ENCODE data around the gene CAPN8.

Gene CAPN8

GRCh38 chr1:223539750-223540149, 125.8 kb downstream of the CAPN8 start:
- peak in 1 of 2 donors; percentile 29 for DNase-seq
- Histone ChIP-seq H3K36me3 (no peaks in the 10 kb centered on the region), H3K27me3 (peaks cover 0 to 17% of the 10 kb centered on the region in 2 donors), H3K9me3 (no peaks in the 10 kb centered on the region), H3K4me1 (no peaks in the 10 kb centered on the region), H3K27ac (no peak overlapping the region), H3K4me3 (no peak overlapping the region)
- TF ChIP-seq CTCF (IDR thresholded peaks at IDR 0.05), result no peak
- intact Hi-C loops (cut with DNase I; ENCODE audit: low total_unique reads), result no loop called here

GRCh38 chr1:223538981-223539380, 126.5 kb downstream of the CAPN8 start:
- Histone ChIP-seq H3K27ac (no peak overlapping the region), H3K36me3 (no peaks in the 10 kb centered on the region), H3K4me3 (no peak overlapping the region), H3K4me1 (no peaks in the 10 kb centered on the region), H3K9me3 (no peaks in the 10 kb centered on the region), H3K27me3 (peaks cover 0 to 17% of the 10 kb centered on the region in 2 donors)
- peak in 1 of 2 donors; percentile 32 for DNase-seq
- intact Hi-C loops (cut with DNase I; ENCODE audit: low total_unique reads), result no loop called here
- no peak for TF ChIP-seq CTCF (IDR thresholded peaks at IDR 0.05)

GRCh38 chr1:223535319-223535718, 130.2 kb downstream of the CAPN8 start:
- Histone ChIP-seq H3K27ac (no peak overlapping the region), H3K27me3 (peaks cover 0 to 17% of the 10 kb centered on the region in 2 donors), H3K36me3 (no peaks in the 10 kb centered on the region), H3K4me3 (no peak overlapping the region), H3K9me3 (no peaks in the 10 kb centered on the region), H3K4me1 (no peaks in the 10 kb centered on the region)
- intact Hi-C loops (cut with DNase I; ENCODE audit: low total_unique reads), result no loop called here
- no peak for TF ChIP-seq CTCF (IDR thresholded peaks at IDR 0.05)
- no peak for DNase-seq

GRCh38 chr1:223534677-223535076, 130.8 kb downstream of the CAPN8 start:
- Histone ChIP-seq H3K27ac (no peak overlapping the region), H3K36me3 (no peaks in the 10 kb centered on the region), H3K27me3 (peaks cover 0 to 12% of the 10 kb centered on the region in 2 donors), H3K9me3 (no peaks in the 10 kb centered on the region), H3K4me1 (no peaks in the 10 kb centered on the region), H3K4me3 (no peak overlapping the region)
- no peak for TF ChIP-seq CTCF (IDR thresholded peaks at IDR 0.05)
- intact Hi-C loops (cut with DNase I; ENCODE audit: low total_unique reads), result no loop called here
- DNase-seq, result no peak

GRCh38 chr1:223533708-223534107, 131.8 kb downstream of the CAPN8 start:
- Histone ChIP-seq H3K9me3 (no peaks in the 10 kb centered on the region), H3K4me1 (no peaks in the 10 kb centered on the region), H3K36me3 (no peaks in the 10 kb centered on the region), H3K27me3 (peaks cover 0 to 6% of the 10 kb centered on the region in 2 donors), H3K4me3 (no peak overlapping the region), H3K27ac (no peak overlapping the region)
- DNase-seq, result no peak
- intact Hi-C loops (cut with DNase I; ENCODE audit: low total_unique reads), result no loop called here
- TF ChIP-seq CTCF (IDR thresholded peaks at IDR 0.05), result no peak

GRCh38 chr1:223531742-223532341, 133.7 kb downstream of the CAPN8 start:
- peak in 1 of 2 experiments; percentile 22 for TF ChIP-seq CTCF (IDR thresholded peaks at IDR 0.05)
- H3K27ac ChIP-seq, result no peak overlapping the region
- H3K4me3 ChIP-seq, result no peak overlapping the region
- H3K4me1 ChIP-seq, result no peaks in the 10 kb centered on the region
- intact Hi-C loops (cut with DNase I; ENCODE audit: low total_unique reads), result no loop called here
- H3K27me3 ChIP-seq, result peaks cover 0 to 5% of the 10 kb centered on the region in 2 donors
- DNase-seq, result peak; percentile 38 to 59
- no peaks in the 10 kb centered on the region for H3K36me3 ChIP-seq
- H3K9me3 ChIP-seq, result no peaks in the 10 kb centered on the region

Data from tibial artery (tissue), 4 donors.